ENCODE data around the gene JAK1.

JAK1 gene

DNA sequence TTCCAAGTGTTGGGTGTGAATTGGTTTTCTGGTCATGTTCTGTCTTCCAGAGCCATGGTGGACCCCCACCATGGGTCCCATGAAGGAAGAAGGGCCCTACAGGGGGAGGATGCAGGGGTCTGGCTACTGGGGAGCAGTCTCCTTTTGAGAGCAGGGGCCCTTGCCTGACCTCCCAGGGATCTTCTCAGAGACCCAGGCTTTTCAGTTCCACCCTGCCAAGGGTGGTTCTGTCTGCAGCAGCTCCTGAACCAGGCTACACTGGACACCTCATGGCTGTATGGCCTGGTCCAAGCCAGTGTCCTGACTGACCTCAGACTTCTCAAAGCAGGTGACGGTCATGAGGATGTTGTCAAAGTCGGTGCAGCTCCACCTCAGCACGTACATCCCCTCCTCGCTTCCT, 109.0 kb downstream of the JAK1 start:
- no peak for FAIRE-seq

GRCh38 chr1:64856553-64856952, 109.8 kb downstream of the JAK1 start:
- FAIRE-seq = no peak

GRCh38 chr1:64855557-64855956, 110.8 kb downstream of the JAK1 start:
- FAIRE-seq = no peak

- no peak for FAIRE-seq
These were observed 111.7 kb downstream of the JAK1 start for GRCh38 chr1:64854674-64855073.

GRCh38 chr1:64851664-64852063, 114.7 kb downstream of the JAK1 start:
- no peak for FAIRE-seq

- no peak for FAIRE-seq
These were observed 115.5 kb downstream of the JAK1 start for GRCh38 chr1:64850846-64851245.

GRCh38 chr1:64849942-64850341, 116.4 kb downstream of the JAK1 start:
- no peak for FAIRE-seq

DNA sequence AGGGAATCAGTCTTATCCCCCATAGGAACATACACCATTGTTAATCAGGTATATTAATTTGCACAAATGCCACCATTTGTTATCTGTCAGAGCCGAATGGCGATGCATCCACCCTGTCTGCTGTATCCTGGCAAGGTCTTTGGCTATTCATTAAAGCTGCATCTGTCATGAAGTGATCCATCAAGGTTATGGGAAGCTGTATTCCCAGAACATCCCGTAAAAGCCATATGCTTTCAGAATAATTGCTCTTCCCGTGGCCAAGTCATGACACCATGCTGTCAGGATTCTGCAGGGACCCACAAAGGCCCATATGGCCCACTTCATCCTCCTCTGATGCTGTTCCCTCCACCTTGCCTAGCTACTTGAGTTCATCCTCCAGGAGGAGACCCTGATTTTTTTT, 117.5 kb downstream of the JAK1 start:
- no peak for FAIRE-seq

- FAIRE-seq = no peak
These were observed 118.2 kb downstream of the JAK1 start for GRCh38 chr1:64848136-64848535.

DNA sequence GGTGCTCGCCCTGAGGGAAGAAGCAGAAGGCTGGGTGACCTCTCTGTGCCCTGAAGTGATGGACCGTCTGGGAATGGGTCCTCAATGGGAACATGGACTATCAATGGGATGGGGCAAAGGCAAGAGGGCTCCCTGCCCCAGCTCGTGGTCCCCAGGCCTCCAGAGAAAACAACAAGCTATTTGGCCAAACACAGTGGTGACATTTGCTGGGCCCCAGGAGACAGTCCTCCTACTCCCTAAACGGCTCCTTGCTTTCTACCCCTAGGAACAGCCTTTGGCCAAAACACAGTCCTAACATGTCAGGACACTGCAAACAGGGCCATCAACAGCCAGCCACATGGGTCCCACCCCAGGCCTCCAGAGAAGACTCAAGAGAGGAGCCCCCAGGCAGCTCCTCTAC, 118.7 kb downstream of the JAK1 start:
- no peak for FAIRE-seq

DNA sequence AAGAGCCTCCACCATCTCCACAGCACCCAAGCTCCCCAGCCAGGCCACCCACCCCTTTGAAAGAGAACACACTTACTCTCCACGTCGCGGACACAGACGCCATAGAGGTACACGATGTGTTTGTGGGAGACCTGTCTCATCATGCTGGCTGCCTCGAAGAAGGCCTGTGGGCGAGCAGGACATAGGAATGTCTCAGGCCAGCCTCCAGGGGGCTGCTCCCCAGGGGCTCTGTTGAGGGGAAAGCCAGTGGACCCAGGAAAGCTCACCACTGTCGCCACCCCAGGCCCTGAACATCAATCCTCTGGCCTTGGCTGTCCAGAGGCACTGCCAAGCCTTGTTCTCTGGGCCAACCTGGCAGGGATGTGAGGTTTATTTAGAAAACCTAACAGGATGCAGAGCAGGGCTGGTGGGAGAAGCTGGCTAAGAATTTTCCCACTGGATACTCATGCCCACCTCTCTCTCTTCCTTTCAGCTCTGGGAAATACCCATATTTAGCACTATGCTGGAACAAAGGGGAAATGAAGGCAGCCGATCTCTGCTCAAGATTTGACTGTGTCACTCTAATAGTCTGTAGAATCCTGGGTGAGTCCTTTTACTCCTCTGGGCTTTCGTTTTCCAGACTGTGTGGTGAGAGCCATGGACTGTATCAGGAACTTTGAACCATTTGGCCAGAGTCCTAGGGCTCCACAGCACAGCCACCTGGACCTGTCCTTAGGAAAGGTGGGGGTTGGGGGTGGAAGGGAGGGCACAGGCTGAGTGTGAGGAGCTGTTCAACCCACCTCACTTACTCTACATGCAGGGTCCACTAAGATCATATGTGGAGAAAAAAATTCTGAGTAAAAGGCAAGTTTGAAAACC, 119.5 kb downstream of the JAK1 start:
- no peak for FAIRE-seq

DNA sequence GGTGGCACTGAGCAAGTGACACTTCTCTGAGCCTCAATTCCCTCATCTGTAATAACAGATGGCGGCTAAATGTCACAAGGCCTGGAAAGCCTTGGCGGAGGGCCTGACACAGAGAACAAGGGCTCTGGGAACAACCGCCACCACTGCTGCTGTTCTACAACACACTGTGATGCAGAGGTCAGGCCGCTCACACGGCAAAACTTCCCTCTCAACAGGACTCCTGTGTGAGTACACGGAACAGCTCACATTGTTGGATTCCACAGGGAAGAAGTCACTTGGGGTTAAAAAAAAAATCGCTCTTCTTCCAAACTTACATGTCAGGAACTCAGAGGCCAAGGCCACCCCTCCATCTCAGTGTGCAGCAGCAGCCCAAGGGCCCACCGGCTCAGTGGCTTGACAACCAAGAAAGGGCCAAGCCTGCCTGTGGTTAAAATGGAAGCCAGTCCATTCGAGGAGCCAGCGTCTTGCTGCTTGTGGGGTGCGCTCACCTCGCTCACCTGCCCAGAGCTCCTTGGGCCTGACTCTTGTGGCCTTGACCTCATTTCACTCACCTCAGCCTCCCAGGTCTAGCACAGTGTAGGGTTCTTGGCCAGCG, 120.4 kb downstream of the JAK1 start:
- no peak for FAIRE-seq

- FAIRE-seq = no peak
These were observed 121.7 kb downstream of the JAK1 start for GRCh38 chr1:64844609-64845008.

GRCh38 chr1:64844175-64844574, 122.2 kb downstream of the JAK1 start:
- no peak for FAIRE-seq

DNA sequence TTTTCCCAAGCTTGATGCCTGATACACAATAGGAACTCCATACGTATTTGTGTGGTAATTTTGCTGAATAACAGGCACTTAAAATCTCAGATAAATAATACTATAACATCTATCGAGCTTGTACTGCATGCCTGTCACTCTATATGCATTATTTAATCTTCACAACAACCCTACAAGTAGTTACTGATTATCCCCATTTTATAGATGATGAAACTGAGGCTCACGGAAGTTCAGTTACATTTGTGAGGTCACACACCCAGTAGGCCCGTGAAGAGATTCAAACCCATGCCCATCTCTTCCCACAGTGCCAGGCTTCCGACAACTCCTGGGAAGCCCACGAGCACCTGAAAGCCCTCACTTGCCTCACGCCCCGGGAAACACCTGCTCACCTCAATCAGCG, 122.7 kb downstream of the JAK1 start:
- FAIRE-seq = no peak

DNA sequence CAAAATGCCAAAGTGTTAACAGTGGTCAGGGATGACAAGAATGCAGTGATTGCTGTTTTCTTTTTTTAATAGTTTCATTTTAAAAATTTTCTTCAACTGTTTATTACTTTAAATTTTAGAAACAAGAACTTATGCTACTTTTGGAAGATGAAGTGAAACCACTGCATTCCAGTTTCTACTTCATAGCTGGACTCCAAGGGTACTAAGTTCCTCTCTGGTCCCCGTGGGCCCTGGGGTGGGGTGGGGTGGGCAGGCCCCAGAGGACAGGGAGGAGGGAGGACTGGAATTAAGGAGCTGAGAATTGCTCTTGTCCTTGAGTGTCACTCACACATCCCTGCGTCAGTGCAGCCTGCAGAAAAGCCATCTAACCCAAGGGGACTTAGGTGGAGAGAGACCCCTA, 124.1 kb downstream of the JAK1 start:
- FAIRE-seq = no peak

DNA sequence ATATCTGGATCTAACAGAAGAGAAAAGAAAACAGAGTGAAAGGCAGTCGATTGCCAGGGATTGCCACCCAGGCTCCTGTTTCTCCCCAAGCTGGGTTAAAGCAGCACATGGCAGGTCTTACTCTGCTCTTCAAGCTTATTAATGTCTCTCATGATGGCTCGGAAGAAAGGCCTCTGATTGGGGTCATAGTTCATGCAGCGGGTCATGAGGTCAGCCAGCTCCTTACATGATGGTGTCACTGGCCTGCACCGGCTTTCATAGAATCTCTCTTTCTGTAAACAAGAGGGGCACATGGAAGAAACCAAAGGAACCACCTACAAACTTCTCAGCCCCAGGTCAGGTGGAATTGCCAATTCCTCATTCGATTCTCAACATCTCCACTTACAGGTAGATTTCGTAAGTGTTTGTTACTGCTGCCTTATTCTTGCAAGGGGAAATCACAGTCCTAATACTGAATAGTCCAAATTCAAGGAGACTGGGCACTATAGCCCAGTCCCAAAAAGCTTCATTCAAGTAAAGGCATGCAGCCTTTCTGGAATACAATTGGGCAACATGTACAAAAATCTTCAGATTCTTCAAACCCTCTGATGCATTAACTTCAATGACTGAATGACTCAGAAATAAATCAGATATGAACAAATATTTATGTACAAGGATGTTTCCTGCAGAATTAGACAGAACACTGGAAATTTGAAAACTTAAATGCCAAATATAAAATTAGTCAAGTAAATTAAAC, 124.9 kb downstream of the JAK1 start:
- no peak for FAIRE-seq

- FAIRE-seq = no peak
These were observed 126.5 kb downstream of the JAK1 start for GRCh38 chr1:64839732-64840405.

- FAIRE-seq = no peak
These were observed 127.1 kb downstream of the JAK1 start for GRCh38 chr1:64839261-64839660.

- FAIRE-seq = no peak
These were observed 127.9 kb downstream of the JAK1 start for GRCh38 chr1:64838486-64838885.

DNA sequence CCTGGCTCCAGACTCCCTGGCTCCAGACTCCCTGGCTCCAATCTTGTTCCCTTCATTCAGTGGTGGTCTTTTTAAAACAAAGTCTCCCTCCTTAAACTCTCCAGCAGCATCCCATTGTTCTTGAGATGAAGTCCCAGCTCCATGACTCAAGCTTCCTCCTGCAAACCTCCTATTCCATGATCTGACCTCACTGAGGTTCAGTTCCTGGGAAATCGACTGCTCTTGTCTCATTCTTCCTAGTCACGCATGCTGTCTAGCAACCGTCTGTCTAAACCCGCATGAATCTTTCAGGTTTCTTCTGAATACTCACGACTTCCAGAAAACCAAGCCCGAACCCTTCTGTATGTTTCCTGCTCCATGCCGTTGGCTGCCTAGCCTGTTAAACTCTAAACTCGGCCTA, 129.5 kb downstream of the JAK1 start:
- no peak for FAIRE-seq

DNA sequence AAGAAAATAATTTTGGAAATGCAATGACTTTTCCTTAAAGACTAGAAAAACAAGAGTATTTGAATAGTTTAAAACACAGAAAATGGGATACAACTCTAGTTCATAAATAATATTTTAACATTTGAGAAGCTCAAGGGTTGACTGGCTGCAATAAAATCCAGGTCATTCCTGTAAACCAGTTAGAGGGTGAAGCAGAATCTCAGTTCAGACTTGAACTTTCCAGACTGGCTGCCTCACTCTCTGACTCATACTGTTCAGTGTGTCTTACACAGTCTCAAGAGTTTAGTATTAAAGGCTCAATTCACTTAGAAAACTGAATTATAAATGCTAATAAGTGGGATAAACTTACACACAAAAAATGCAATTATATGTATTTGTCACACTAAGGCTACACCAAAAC, 131.6 kb downstream of the JAK1 start:
- no peak for FAIRE-seq

DNA sequence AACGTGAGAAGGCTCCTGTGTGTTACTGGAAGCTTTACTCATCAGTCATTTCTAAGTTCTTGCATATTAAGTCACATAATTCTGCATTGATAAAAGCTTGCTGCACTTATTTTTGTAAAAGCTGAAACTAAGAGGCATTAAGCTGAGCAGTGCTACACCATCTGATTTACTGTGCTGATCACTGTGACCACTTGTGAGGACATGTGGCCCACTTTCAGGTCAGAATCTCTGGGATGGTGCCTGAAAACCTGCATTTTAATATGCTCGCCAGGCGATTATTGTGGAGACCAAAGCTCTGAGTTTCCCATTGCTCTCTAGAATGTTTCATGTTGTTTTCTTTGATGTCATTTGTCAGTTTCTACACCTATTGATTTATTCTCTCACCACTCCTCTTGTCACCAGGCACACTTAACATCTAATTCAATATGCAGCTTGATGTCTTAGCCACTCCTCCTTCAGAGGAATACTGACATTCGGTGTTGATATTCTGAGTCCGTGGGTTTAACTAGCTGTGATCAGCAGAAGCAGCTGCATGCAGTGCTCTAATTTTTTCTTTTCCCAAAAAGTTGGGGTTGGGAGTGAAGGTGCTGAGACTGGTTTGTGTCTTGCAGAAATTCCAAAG, 136.2 kb downstream of the JAK1 start:
- no peak for FAIRE-seq
